Keratinocyte (primary cell): ENCODE measurements around the gene NR3C2. TPM values are rescaled to one million over a fixed set of nuclear protein-coding genes. Genes with fewer than 3 reads are reported as not detected.

Experiments
- DNase-seq: peaks from one replicate; pipeline ENCODE4 v3.0.0-alpha.2; 2011; ENCODE audit warnings: low read depth, missing footprints, low spot score
- FAIRE-seq: peaks from 2 replicates; lab custom pipeline; 2011; peaks lifted over from hg19 to GRCh38; lab: Jason Lieb, UNC
- H2AFZ ChIP-seq: 2 replicates; pipeline ENCODE4 v1.6.0; 2012; ENCODE audit warnings: low read length, control low read depth, inconsistent platforms; ENCODE audit not compliant: control insufficient read depth
- H3K27ac ChIP-seq: 2 replicates; pipeline ENCODE4 v1.5.1; 2011; ENCODE audit warnings: low read length; ENCODE audit not compliant: control insufficient read depth, insufficient read depth
- H3K27me3 ChIP-seq: 3 replicates; pipeline ENCODE4 v1.6.0; 2011; ENCODE audit warnings: low read length; ENCODE audit not compliant: control insufficient read depth, insufficient read depth; ENCODE audit errors: extremely low read depth
- H3K36me3 ChIP-seq, 2 experiments: 2 replicates in 1 of 2; 3 replicates in 1 of 2; pipeline ENCODE4 v1.5.1; 2011; ENCODE audit warnings: low read length in 2 of 2, mild to moderate bottlenecking in 1 of 2; ENCODE audit not compliant: control insufficient read depth in 2 of 2, insufficient read depth in 2 of 2; ENCODE audit errors: extremely low read depth in 1 of 2
- H3K4me1 ChIP-seq: 3 replicates; pipeline ENCODE4 v1.5.1; 2011; ENCODE audit warnings: low read length; ENCODE audit not compliant: control insufficient read depth, insufficient read depth; ENCODE audit errors: extremely low read depth
- H3K4me2 ChIP-seq: 3 replicates; pipeline ENCODE4 v1.6.0; 2011; ENCODE audit warnings: low read depth, low read length; ENCODE audit not compliant: control insufficient read depth, insufficient read depth; ENCODE audit errors: extremely low read depth
- H3K4me3 ChIP-seq, 3 experiments: fragments of 200-600 bp in 1 of 3; sonication (generic) in 1 of 3; 2 replicates in 2 of 3; 3 replicates in 1 of 3; pipeline ENCODE4 v1.5.1; 2011 to 2016; ENCODE audit warnings: low read length in 3 of 3, mild to moderate bottlenecking in 3 of 3, control low read depth in 2 of 3, inconsistent platforms in 1 of 3, low read depth in 1 of 3, mixed read lengths in 1 of 3, mixed run types in 1 of 3, moderate library complexity in 1 of 3; ENCODE audit not compliant: control insufficient read depth in 2 of 3, insufficient read depth in 2 of 3; ENCODE audit errors: extremely low read depth in 1 of 3
- H3K79me2 ChIP-seq: 2 replicates; pipeline ENCODE4 v1.6.0; 2012; ENCODE audit warnings: low read length; ENCODE audit not compliant: control insufficient read depth, insufficient read depth
- H3K9ac ChIP-seq: 3 replicates; pipeline ENCODE4 v1.6.0; 2011; ENCODE audit warnings: low read length; ENCODE audit not compliant: control insufficient read depth, insufficient read depth; ENCODE audit errors: extremely low read depth
- H3K9me1 ChIP-seq: 3 replicates; pipeline ENCODE4 v1.6.0; 2011; ENCODE audit warnings: low read length; ENCODE audit not compliant: control insufficient read depth, insufficient read depth; ENCODE audit errors: extremely low read depth
- H3K9me3 ChIP-seq: 2 replicates; pipeline ENCODE4 v1.5.1; 2012; ENCODE audit warnings: low read depth, low read length; ENCODE audit not compliant: control insufficient read depth
- H4K20me1 ChIP-seq: 3 replicates; pipeline ENCODE4 v1.6.0; 2011; ENCODE audit warnings: low read length; ENCODE audit not compliant: control insufficient read depth, insufficient read depth; ENCODE audit errors: extremely low read depth
- EZH2 ChIP-seq: IDR thresholded peaks from one replicate; pipeline ENCODE4 v1.6.1; 2012; ENCODE audit warnings: inconsistent platforms, mild to moderate bottlenecking, low read length, moderate library complexity
- dilution Hi-C: fragments of 300-500 bp; cut with MboI; formaldehyde crosslinking; loops from one replicate; pipeline ENCODE4 v1.7.0; 2020; ENCODE audit warnings: low sequenced_read_pairs; ENCODE audit not compliant: extremely low pct_ligation_motif_present
- polyA plus RNA-seq, 5 experiments: library from polyadenylated mRNA; depleted of rRNA in 3 of 5; stranded (reverse) in 3 of 5; stranded (forward) in 1 of 5; unstranded in 1 of 5; fragments of >200 nt; gene quantifications; 1 replicate in 1 of 5; 2 replicates in 3 of 5; 3 replicates in 1 of 5; pipeline versions ENCODE4 v1.2.1 to v1.2.3, GENCODE V29; 2011 to 2012; ENCODE audit warnings: missing spikeins in 2 of 5, low read depth in 1 of 5, low replicate concordance in 1 of 5
- TF ChIP-seq, protein P1 (sequence below), 3 experiments: IDR thresholded peaks in 1 of 3; conservative IDR thresholded peaks in 1 of 3; optimal IDR thresholded peaks in 1 of 3; 2 replicates in 2 of 3; 3 replicates in 1 of 3; pipeline versions ENCODE3 to v1.5.1; 2011; ENCODE audit warnings: low read length in 3 of 3, mild to moderate bottlenecking in 3 of 3, moderate library complexity in 2 of 3, control low read depth in 1 of 3, inconsistent platforms in 1 of 3; ENCODE audit not compliant: insufficient read depth in 2 of 3; ENCODE audit errors: extremely low read depth in 1 of 3

Gene NR3C2
- polyA plus RNA-seq, 1 donor (not counting 4 experiments of a cell fraction or from before 2014, with no cell fraction given): 1.5 TPM

DNA sequence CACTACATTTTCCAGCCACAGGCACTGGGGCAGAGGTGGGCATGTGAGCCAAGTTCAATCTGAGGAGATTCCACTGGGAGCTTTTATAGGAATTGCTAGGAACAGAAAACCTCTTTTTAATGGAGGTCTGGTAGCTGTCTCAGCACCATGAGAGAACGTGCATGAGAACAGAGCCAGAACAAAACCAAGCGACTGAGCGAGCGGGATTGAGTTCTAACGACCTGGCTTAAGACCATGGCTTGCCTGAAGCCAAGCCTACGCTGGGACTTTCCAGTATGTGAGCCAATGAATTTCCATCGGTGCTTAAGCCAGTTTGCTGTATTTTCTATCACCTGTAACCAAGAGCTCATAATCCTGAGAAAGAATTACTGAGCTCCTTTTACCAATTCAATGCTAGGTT, 183.7 kb downstream of the NR3C2 start:
- dilution Hi-C loops: no loop called here

DNA sequence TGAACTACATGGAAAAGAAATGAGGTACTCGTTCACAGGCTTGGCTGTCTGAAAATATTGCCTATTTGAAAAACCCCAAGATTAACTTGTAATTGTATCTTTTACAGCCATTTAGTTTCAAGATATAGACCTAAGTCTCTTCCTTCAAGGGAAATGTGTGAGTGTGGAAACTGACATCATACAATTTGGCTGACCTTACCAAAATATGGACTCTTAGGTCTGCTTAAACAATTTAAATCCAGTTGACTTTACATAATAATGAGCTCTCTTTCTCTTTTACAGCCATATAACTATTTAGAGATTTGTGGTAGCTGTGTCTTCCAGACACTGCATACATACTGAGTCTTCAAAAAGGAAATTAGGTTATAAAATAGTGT, 186.9 kb downstream of the NR3C2 start:
- no peak overlapping the region for H3K4me3 ChIP-seq
- no peaks in the 10 kb centered on the region for H3K79me2 ChIP-seq
- FAIRE-seq (no peak), DNase-seq (no peak)
- H3K4me2 ChIP-seq: no peak overlapping the region
- no peaks in the 10 kb centered on the region for H3K9me1 ChIP-seq
- no peak overlapping the region for H3K27ac ChIP-seq
- dilution Hi-C loops: no loop called here
- no peaks in the 10 kb centered on the region for H3K9me3 ChIP-seq
- no peaks in the 10 kb centered on the region for H4K20me1 ChIP-seq
- H2AFZ ChIP-seq: no peak overlapping the region
- H3K27me3 ChIP-seq: no peaks in the 10 kb centered on the region
- H3K4me1 ChIP-seq: no peaks in the 10 kb centered on the region
- no peak overlapping the region for H3K9ac ChIP-seq
- TF ChIP-seq, protein P1, sequence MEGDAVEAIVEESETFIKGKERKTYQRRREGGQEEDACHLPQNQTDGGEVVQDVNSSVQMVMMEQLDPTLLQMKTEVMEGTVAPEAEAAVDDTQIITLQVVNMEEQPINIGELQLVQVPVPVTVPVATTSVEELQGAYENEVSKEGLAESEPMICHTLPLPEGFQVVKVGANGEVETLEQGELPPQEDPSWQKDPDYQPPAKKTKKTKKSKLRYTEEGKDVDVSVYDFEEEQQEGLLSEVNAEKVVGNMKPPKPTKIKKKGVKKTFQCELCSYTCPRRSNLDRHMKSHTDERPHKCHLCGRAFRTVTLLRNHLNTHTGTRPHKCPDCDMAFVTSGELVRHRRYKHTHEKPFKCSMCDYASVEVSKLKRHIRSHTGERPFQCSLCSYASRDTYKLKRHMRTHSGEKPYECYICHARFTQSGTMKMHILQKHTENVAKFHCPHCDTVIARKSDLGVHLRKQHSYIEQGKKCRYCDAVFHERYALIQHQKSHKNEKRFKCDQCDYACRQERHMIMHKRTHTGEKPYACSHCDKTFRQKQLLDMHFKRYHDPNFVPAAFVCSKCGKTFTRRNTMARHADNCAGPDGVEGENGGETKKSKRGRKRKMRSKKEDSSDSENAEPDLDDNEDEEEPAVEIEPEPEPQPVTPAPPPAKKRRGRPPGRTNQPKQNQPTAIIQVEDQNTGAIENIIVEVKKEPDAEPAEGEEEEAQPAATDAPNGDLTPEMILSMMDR (optimal IDR thresholded peaks at IDR 0.05 in 1 of 3, IDR thresholded peaks at IDR 0.05 in 1 of 3, conservative IDR thresholded peaks at IDR 0.05 in 1 of 3; ENCODE audit: extremely low read depth in 1 of 3, insufficient read depth in 2 of 3, low read length in 3 of 3): no peak
- TF ChIP-seq EZH2: no peak
- no peaks in the 10 kb centered on the region for H3K36me3 ChIP-seq

More for the DNA sequence above, 183.7 kb downstream of the NR3C2 start:
- TF ChIP-seq, protein P1 (optimal IDR thresholded peaks at IDR 0.05 in 1 of 3, IDR thresholded peaks at IDR 0.05 in 1 of 3, conservative IDR thresholded peaks at IDR 0.05 in 1 of 3; ENCODE audit: extremely low read depth in 1 of 3, insufficient read depth in 2 of 3, low read length in 3 of 3): no peak
- TF ChIP-seq EZH2: no peak
- Histone ChIP-seq H4K20me1 (no peaks in the 10 kb centered on the region), H3K27ac (no peak overlapping the region), H3K27me3 (no peaks in the 10 kb centered on the region), H2AFZ (no peak overlapping the region), H3K9me3 (no peaks in the 10 kb centered on the region), H3K9ac (no peak overlapping the region), H3K4me3 (no peak overlapping the region), H3K4me2 (no peak overlapping the region), H3K9me1 (no peaks in the 10 kb centered on the region), H3K36me3 (no peaks in the 10 kb centered on the region), H3K4me1 (no peaks in the 10 kb centered on the region), H3K79me2 (no peaks in the 10 kb centered on the region)
- no peak for DNase-seq
- no peak for FAIRE-seq
